ENCODE data around the gene SEC24D.

SEC24D gene

GRCh38 chr4:118858779-118859178 is 22.9 kb upstream of the SEC24D start:
- Histone ChIP-seq H2AFZ (ENCODE audit: insufficient read depth, low read length, poor library complexity) (no peak overlapping the region), H3K9ac (ENCODE audit: low read length) (no peak overlapping the region), H3K4ac (ENCODE audit: low read depth, low read length) (no peak overlapping the region), H4K12ac (ENCODE audit: low read depth, low read length) (no peak overlapping the region), H3K79me1 (ENCODE audit: low read length) (no peaks in the 10 kb centered on the region), H2BK120ac (ENCODE audit: insufficient read depth, low read length, poor library complexity) (no peak overlapping the region), H3K79me2 (ENCODE audit: control insufficient read depth, insufficient read depth, low read length, poor library complexity) (no peaks in the 10 kb centered on the region), H3K9me3 (ENCODE audit: insufficient read depth, low read depth, low read length) (no peaks in the 10 kb centered on the region), H3K4me2 (ENCODE audit: low read length) (no peak overlapping the region), H2BK12ac (ENCODE audit: low read length) (no peak overlapping the region), H3K18ac (ENCODE audit: low read length) (no peak overlapping the region), H3K4me3 (ENCODE audit: low read depth, low read length) (no peak overlapping the region), H3K14ac (ENCODE audit: low read length) (no peak overlapping the region), H2AK5ac (ENCODE audit: low read length) (no peak overlapping the region), H3K27ac (ENCODE audit: low read depth, low read length) (no peak overlapping the region), H4K91ac (ENCODE audit: low read depth, low read length) (no peak overlapping the region), H3K23ac (ENCODE audit: low read length) (no peak overlapping the region), H3K27me3 (ENCODE audit: insufficient read depth, low read length) (no peaks in the 10 kb centered on the region), H2BK5ac (ENCODE audit: low read depth, low read length, poor library complexity) (no peak overlapping the region), H3K4me1 (ENCODE audit: control insufficient read depth in 1 of 2, insufficient read depth in 2 of 2, low read length in 2 of 2) (no peaks in the 10 kb centered on the region), H3K36me3 (ENCODE audit: control insufficient read depth in 1 of 2, insufficient read depth in 2 of 2, low read length in 2 of 2) (no peaks in the 10 kb centered on the region), H4K8ac (ENCODE audit: low read depth, low read length) (no peak overlapping the region)
- WGBS (ENCODE audit: extremely low coverage, insufficient coverage, insufficient read length) = no CpG with 5 or more reads among the region's 2 CpGs
- no peak for DNase-seq

DNA sequence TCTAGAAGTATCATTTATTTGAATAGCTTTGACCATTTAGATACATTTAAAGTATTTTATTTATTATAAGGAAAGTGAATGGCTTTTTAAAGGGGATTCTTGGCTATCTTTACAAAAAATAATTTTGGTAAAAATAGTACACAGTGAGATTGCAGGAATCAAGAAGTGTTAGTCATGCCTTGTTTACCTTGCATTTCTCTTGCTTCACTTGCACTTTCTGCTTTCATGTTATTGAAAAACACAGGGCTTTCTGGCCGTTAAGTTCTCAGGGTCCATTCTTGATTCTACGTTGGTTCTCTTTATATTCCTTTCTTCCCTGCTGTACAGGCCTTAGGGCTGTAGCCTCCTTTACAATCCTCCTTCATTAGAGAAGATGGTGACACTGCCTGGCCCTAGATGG is 21.8 kb upstream of the SEC24D start:
- WGBS (ENCODE audit: extremely low coverage, insufficient coverage, insufficient read length) = no CpG with 5 or more reads among the region's 2 CpGs
- no peak overlapping the region for H3K4ac ChIP-seq (ENCODE audit: low read depth, low read length)
- no peak overlapping the region for H3K4me2 ChIP-seq (ENCODE audit: low read length)
- no peaks in the 10 kb centered on the region for H3K79me2 ChIP-seq (ENCODE audit: control insufficient read depth, insufficient read depth, low read length, poor library complexity)
- H3K4me1 ChIP-seq (ENCODE audit: control insufficient read depth in 1 of 2, insufficient read depth in 2 of 2, low read length in 2 of 2) = no peaks in the 10 kb centered on the region
- no peak overlapping the region for H3K14ac ChIP-seq (ENCODE audit: low read length)
- no peak overlapping the region for H2AK5ac ChIP-seq (ENCODE audit: low read length)
- no peaks in the 10 kb centered on the region for H3K36me3 ChIP-seq (ENCODE audit: control insufficient read depth in 1 of 2, insufficient read depth in 2 of 2, low read length in 2 of 2)
- no peak overlapping the region for H2AFZ ChIP-seq (ENCODE audit: insufficient read depth, low read length, poor library complexity)
- no peak for DNase-seq
- no peak overlapping the region for H4K12ac ChIP-seq (ENCODE audit: low read depth, low read length)
- no peak overlapping the region for H2BK5ac ChIP-seq (ENCODE audit: low read depth, low read length, poor library complexity)
- H3K79me1 ChIP-seq (ENCODE audit: low read length) = no peaks in the 10 kb centered on the region
- H3K23ac ChIP-seq (ENCODE audit: low read length) = no peak overlapping the region
- H4K8ac ChIP-seq (ENCODE audit: low read depth, low read length) = no peak overlapping the region
- no peak overlapping the region for H2BK12ac ChIP-seq (ENCODE audit: low read length)
- no peak overlapping the region for H3K18ac ChIP-seq (ENCODE audit: low read length)
- no peak overlapping the region for H2BK120ac ChIP-seq (ENCODE audit: insufficient read depth, low read length, poor library complexity)
- no peak overlapping the region for H3K4me3 ChIP-seq (ENCODE audit: low read depth, low read length)
- H3K9me3 ChIP-seq (ENCODE audit: insufficient read depth, low read depth, low read length) = no peaks in the 10 kb centered on the region
- H3K27ac ChIP-seq (ENCODE audit: low read depth, low read length) = no peak overlapping the region
- H4K91ac ChIP-seq (ENCODE audit: low read depth, low read length) = no peak overlapping the region
- H3K27me3 ChIP-seq (ENCODE audit: insufficient read depth, low read length) = no peaks in the 10 kb centered on the region
- H3K9ac ChIP-seq (ENCODE audit: low read length) = no peak overlapping the region

- H3K23ac ChIP-seq (ENCODE audit: low read length) = no peak overlapping the region
- H3K27me3 ChIP-seq (ENCODE audit: insufficient read depth, low read length) = no peaks in the 10 kb centered on the region
- peak overlapping the region; percentile 41 for H3K4me2 ChIP-seq (ENCODE audit: low read length)
- H3K4ac ChIP-seq (ENCODE audit: low read depth, low read length) = no peak overlapping the region
- no CpG with 5 or more reads among the region's 8 CpGs for WGBS (ENCODE audit: extremely low coverage, insufficient coverage, insufficient read length)
- no peak overlapping the region for H2BK5ac ChIP-seq (ENCODE audit: low read depth, low read length, poor library complexity)
- H4K12ac ChIP-seq (ENCODE audit: low read depth, low read length) = no peak overlapping the region
- H3K9me3 ChIP-seq (ENCODE audit: insufficient read depth, low read depth, low read length) = no peaks in the 10 kb centered on the region
- no peaks in the 10 kb centered on the region for H3K4me1 ChIP-seq (ENCODE audit: control insufficient read depth in 1 of 2, insufficient read depth in 2 of 2, low read length in 2 of 2)
- no peak overlapping the region for H3K9ac ChIP-seq (ENCODE audit: low read length)
- peak in 1 of 2 donors; percentile 46 for DNase-seq
- no peak overlapping the region for H2BK12ac ChIP-seq (ENCODE audit: low read length)
- H2AK5ac ChIP-seq (ENCODE audit: low read length) = no peak overlapping the region
- H2AFZ ChIP-seq (ENCODE audit: insufficient read depth, low read length, poor library complexity) = no peak overlapping the region
- no peaks in the 10 kb centered on the region for H3K79me2 ChIP-seq (ENCODE audit: control insufficient read depth, insufficient read depth, low read length, poor library complexity)
- no peak overlapping the region for H3K27ac ChIP-seq (ENCODE audit: low read depth, low read length)
- H3K79me1 ChIP-seq (ENCODE audit: low read length) = no peaks in the 10 kb centered on the region
- no peak overlapping the region for H3K14ac ChIP-seq (ENCODE audit: low read length)
- no peak overlapping the region for H2BK120ac ChIP-seq (ENCODE audit: insufficient read depth, low read length, poor library complexity)
- H3K36me3 ChIP-seq (ENCODE audit: control insufficient read depth in 1 of 2, insufficient read depth in 2 of 2, low read length in 2 of 2) = no peaks in the 10 kb centered on the region
- H3K18ac ChIP-seq (ENCODE audit: low read length) = no peak overlapping the region
- H4K91ac ChIP-seq (ENCODE audit: low read depth, low read length) = no peak overlapping the region
- H4K8ac ChIP-seq (ENCODE audit: low read depth, low read length) = no peak overlapping the region
- H3K4me3 ChIP-seq (ENCODE audit: low read depth, low read length) = no peak overlapping the region
Observed at GRCh38 chr4:118850488-118851173, 14.7 kb upstream of the SEC24D start.

DNA sequence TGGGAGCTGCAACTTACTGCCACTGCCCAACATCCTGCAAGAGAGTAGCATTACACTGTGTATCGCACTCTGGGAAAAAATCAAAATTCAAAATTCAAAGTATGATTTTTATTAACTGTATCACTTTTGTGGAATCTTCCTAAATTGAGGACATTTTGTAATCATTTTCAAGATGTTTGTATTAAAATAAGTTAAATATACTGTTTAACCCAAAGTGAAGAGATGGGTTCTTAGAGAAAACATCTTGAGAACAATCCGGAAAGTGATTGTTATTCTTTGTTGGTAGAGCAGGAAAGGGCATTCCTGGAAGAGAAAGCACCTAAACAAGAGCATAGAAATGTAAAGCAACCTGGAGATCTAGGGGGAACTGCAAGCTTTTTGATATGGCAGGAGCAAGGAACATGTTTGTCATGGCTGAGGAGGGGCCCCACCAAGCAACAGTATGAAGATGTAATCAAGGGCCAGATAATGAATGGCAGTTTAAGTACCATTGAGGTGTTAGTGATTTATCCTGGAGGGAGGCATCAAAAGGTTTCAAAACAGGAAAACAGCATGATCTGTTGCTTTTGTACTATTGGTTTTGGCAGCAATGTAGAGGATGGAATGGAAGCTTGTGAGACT is 14.1 kb upstream of the SEC24D start:
- no peak overlapping the region for H3K4me3 ChIP-seq (ENCODE audit: low read depth, low read length)
- H2AK5ac ChIP-seq (ENCODE audit: low read length) = no peak overlapping the region
- no peaks in the 10 kb centered on the region for H3K27me3 ChIP-seq (ENCODE audit: insufficient read depth, low read length)
- H2BK120ac ChIP-seq (ENCODE audit: insufficient read depth, low read length, poor library complexity) = no peak overlapping the region
- H2BK12ac ChIP-seq (ENCODE audit: low read length) = no peak overlapping the region
- H3K27ac ChIP-seq (ENCODE audit: low read depth, low read length) = no peak overlapping the region
- no peak overlapping the region for H4K12ac ChIP-seq (ENCODE audit: low read depth, low read length)
- H4K91ac ChIP-seq (ENCODE audit: low read depth, low read length) = no peak overlapping the region
- H3K79me1 ChIP-seq (ENCODE audit: low read length) = no peaks in the 10 kb centered on the region
- H3K36me3 ChIP-seq (ENCODE audit: control insufficient read depth in 1 of 2, insufficient read depth in 2 of 2, low read length in 2 of 2) = no peaks in the 10 kb centered on the region
- no peaks in the 10 kb centered on the region for H3K79me2 ChIP-seq (ENCODE audit: control insufficient read depth, insufficient read depth, low read length, poor library complexity)
- H3K4me2 ChIP-seq (ENCODE audit: low read length) = no peak overlapping the region
- H3K4me1 ChIP-seq (ENCODE audit: control insufficient read depth in 1 of 2, insufficient read depth in 2 of 2, low read length in 2 of 2) = no peaks in the 10 kb centered on the region
- H3K4ac ChIP-seq (ENCODE audit: low read depth, low read length) = no peak overlapping the region
- no peak overlapping the region for H2BK5ac ChIP-seq (ENCODE audit: low read depth, low read length, poor library complexity)
- no CpG with 5 or more reads among the region's 2 CpGs for WGBS (ENCODE audit: extremely low coverage, insufficient coverage, insufficient read length)
- DNase-seq = no peak
- no peak overlapping the region for H3K14ac ChIP-seq (ENCODE audit: low read length)
- no peak overlapping the region for H3K18ac ChIP-seq (ENCODE audit: low read length)
- no peak overlapping the region for H3K9ac ChIP-seq (ENCODE audit: low read length)
- no peak overlapping the region for H4K8ac ChIP-seq (ENCODE audit: low read depth, low read length)
- H3K9me3 ChIP-seq (ENCODE audit: insufficient read depth, low read depth, low read length) = no peaks in the 10 kb centered on the region
- H2AFZ ChIP-seq (ENCODE audit: insufficient read depth, low read length, poor library complexity) = no peak overlapping the region
- no peak overlapping the region for H3K23ac ChIP-seq (ENCODE audit: low read length)
